ENCODE measurements around the gene METAP2.

The METAP2 gene

GRCh38 chr12:95547522-95548055 lies 73.6 kb downstream of the METAP2 start:
- TF ChIP-seq EZH2phosphoT487 (conservative IDR thresholded peaks at IDR 0.05; ENCODE audit: low read length) = no peak
- no peak for TF ChIP-seq CTCF (IDR thresholded peaks at IDR 0.05; ENCODE audit: insufficient read depth, low read length, poor library complexity, severe bottlenecking)
- Histone ChIP-seq H3K36me3 (ENCODE audit: low read length) (no peaks in the 10 kb centered on the region), H3F3A (ENCODE audit: insufficient read depth) (no peaks in the 10 kb centered on the region), H3K9me2 (replicated peaks; ENCODE audit: insufficient read depth, low read length) (no peaks in the 10 kb centered on the region), H3K4me3 (ENCODE audit: insufficient read depth, low read length, poor library complexity, severe bottlenecking) (peak overlapping the region; percentile 40), H4K20me1 (ENCODE audit: low read depth, low read length) (no peaks in the 10 kb centered on the region), H3K4me2 (ENCODE audit: low read depth, low read length, poor library complexity, severe bottlenecking) (peak overlapping the region; percentile 52), H3K27ac (ENCODE audit: low read depth, low read length) (no peak overlapping the region), H3K9me3 (ENCODE audit: insufficient read depth, low read length) (no peaks in the 10 kb centered on the region), H3K9ac (ENCODE audit: low read length) (peak overlapping the region; percentile 26; the same call in 1 of the 2 replicates), H3K27me3 (ENCODE audit: low read length) (no peaks in the 10 kb centered on the region), H2AFZ (ENCODE audit: low read depth, low read length, severe bottlenecking) (peak overlapping the region; percentile 59), H3K79me2 (ENCODE audit: insufficient read depth, low read length) (no peaks in the 10 kb centered on the region)

GRCh38 chr12:95548056-95548538 lies 74.1 kb downstream of the METAP2 start:
- H3K9ac ChIP-seq (ENCODE audit: low read length) = peak overlapping the region; percentile 26; the same call in 1 of the 2 replicates
- H3K4me2 ChIP-seq (ENCODE audit: low read depth, low read length, poor library complexity, severe bottlenecking) = peak overlapping the region; percentile 52
- no peaks in the 10 kb centered on the region for H3F3A ChIP-seq (ENCODE audit: insufficient read depth)
- H3K27ac ChIP-seq (ENCODE audit: low read depth, low read length) = no peak overlapping the region
- no peaks in the 10 kb centered on the region for H3K9me2 ChIP-seq (replicated peaks; ENCODE audit: insufficient read depth, low read length)
- no peaks in the 10 kb centered on the region for H3K36me3 ChIP-seq (ENCODE audit: low read length)
- peak overlapping the region; percentile 40 for H3K4me3 ChIP-seq (ENCODE audit: insufficient read depth, low read length, poor library complexity, severe bottlenecking)
- H3K9me3 ChIP-seq (ENCODE audit: insufficient read depth, low read length) = no peaks in the 10 kb centered on the region
- no peaks in the 10 kb centered on the region for H3K27me3 ChIP-seq (ENCODE audit: low read length)
- TF ChIP-seq CTCF (IDR thresholded peaks at IDR 0.05; ENCODE audit: insufficient read depth, low read length, poor library complexity, severe bottlenecking) = no peak
- H2AFZ ChIP-seq (ENCODE audit: low read depth, low read length, severe bottlenecking) = peak overlapping the region; percentile 59
- H3K79me2 ChIP-seq (ENCODE audit: insufficient read depth, low read length) = no peaks in the 10 kb centered on the region
- no peaks in the 10 kb centered on the region for H4K20me1 ChIP-seq (ENCODE audit: low read depth, low read length)

GRCh38 chr12:95548539-95549391 lies 74.8 kb downstream of the METAP2 start:
- Histone ChIP-seq H3K9ac (ENCODE audit: low read length) (peak overlapping the region; percentile 26; the same call in 1 of the 2 replicates), H2AFZ (ENCODE audit: low read depth, low read length, severe bottlenecking) (peak overlapping the region; percentile 59), H3K79me2 (ENCODE audit: insufficient read depth, low read length) (no peaks in the 10 kb centered on the region), H3K36me3 (ENCODE audit: low read length) (no peaks in the 10 kb centered on the region), H3K27ac (ENCODE audit: low read depth, low read length) (no peak overlapping the region), H3K9me3 (ENCODE audit: insufficient read depth, low read length) (no peaks in the 10 kb centered on the region), H3K9me2 (replicated peaks; ENCODE audit: insufficient read depth, low read length) (no peaks in the 10 kb centered on the region), H3K4me2 (ENCODE audit: low read depth, low read length, poor library complexity, severe bottlenecking) (peak overlapping the region; percentile 52), H3F3A (ENCODE audit: insufficient read depth) (no peaks in the 10 kb centered on the region), H4K20me1 (ENCODE audit: low read depth, low read length) (no peaks in the 10 kb centered on the region), H3K27me3 (ENCODE audit: low read length) (no peaks in the 10 kb centered on the region), H3K4me3 (ENCODE audit: insufficient read depth, low read length, poor library complexity, severe bottlenecking) (peak overlapping the region; percentile 40)
- no peak for TF ChIP-seq EZH2phosphoT487 (conservative IDR thresholded peaks at IDR 0.05; ENCODE audit: low read length)
- TF ChIP-seq CTCF (IDR thresholded peaks at IDR 0.05; ENCODE audit: insufficient read depth, low read length, poor library complexity, severe bottlenecking) = no peak
